HG03521 (cell line): ENCODE results near the gene SEMA4B.
A peak's percentile ranks its signal among the peaks of the same experiment; 100 is the strongest.
"Not testable (repeated sequence)": the region's sequence is repeated elsewhere in the genome, so short reads cannot be mapped to it uniquely, and the experiment has no call there.

ENCODE experiments used
- ATAC-seq: cut with Tn5 transposase; IDR thresholded peaks from one replicate; pipeline ENCODE4 v1.9.1; 2021; ENCODE audit warnings: mild to moderate bottlenecking, moderate library complexity; ENCODE audit not compliant: unreplicated experiment

The SEMA4B gene

DNA sequence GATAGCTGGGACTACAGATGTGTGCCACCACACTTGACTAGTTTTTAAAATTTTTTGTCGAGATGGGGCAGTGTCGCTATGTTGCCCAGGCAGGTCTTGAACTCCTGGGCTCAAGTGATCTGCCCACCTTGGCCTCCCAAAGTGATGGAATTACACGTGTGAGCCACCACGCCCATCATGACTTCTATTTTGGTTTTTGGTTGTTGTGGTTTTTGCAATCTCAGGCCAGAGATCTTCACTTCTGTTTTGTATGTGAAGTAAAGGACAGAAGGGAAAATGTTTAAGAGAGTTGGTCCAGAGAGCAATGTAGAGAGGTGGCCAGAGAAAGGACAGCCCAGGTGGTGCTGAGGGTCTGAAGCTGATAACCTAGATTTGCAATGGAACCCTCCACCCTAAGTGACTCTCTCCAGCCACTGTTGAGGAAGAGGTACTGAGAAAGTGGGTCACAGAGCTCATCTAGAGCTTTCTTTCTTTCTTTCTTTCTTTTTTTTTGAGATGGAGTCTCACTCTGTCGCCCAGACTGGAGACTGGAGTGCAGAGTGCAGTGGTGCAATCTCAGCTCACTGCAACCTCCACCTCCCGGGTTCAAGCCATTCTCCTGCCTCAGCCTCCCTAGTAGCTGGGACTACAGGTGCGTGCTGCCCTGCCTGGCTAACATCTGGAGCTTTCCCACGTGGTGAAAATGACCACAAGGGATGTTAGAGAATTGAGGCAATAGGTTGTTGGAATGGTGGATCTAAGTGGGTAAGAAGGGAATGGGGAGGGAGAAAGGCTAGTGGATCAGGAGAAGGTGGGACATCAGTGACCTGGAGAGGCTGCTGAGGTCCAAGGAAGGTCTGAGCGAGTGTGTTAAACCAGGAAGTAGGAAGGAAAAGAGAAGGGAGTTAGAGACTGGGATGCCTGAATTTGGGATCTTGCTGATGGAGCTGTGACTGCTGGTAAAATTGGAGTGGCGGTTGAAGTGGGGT lies 22.4 kb upstream of the SEMA4B start:
- no peak for ATAC-seq

DNA sequence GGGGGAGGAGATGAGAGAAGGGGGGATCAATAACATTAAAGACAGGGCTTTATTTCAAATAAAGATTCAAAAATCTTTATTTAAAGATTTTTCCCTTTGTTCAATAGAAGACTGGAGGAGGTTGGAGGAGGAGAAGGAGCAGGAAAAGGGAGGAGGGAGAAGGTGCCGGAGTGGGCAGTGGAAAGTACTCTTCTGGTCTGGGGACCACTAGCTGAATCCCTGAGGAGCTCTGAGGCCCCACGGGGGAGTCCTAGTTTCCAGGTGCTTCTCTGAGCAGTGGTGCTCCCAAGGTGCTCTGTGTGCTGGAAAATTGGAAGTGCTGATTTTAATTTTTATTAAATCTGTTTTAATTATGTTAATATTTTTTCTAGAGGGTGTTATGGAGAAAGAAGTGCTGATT lies 19.4 kb upstream of the SEMA4B start:
- ATAC-seq: no peak

DNA sequence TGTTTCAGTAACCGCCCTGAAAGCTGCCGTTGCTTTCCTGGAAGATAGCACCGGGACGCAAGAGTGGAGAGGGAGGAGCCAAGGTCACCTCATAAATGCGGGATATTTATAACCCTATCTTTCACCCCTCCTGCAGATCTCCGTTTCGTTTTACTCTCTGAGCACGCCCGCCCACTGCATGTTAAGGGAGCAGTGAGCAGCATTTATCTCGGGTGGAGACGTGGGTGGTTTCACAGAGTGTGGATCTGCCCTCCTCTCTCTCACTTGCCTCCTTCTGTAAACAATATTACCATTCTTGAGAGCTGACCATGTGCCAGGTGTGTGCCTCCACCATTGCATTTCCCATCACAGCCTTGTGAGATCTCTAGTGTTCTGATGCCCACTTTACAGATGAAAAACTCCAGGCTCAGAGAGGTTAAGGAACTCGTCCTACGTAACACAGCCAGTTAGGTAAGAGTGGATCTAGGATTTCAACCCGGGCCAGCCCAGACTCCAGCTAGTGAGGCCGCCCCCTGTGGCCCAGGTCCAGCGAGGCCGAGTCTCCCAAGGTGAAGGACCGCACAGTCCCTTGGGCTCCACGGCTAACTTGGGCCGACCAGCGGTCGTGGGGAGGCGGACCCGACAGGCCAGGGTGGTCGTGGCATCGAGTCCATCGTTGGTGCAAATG lies 16.9 kb upstream of the SEMA4B start:
- ATAC-seq: peak; percentile 34

DNA sequence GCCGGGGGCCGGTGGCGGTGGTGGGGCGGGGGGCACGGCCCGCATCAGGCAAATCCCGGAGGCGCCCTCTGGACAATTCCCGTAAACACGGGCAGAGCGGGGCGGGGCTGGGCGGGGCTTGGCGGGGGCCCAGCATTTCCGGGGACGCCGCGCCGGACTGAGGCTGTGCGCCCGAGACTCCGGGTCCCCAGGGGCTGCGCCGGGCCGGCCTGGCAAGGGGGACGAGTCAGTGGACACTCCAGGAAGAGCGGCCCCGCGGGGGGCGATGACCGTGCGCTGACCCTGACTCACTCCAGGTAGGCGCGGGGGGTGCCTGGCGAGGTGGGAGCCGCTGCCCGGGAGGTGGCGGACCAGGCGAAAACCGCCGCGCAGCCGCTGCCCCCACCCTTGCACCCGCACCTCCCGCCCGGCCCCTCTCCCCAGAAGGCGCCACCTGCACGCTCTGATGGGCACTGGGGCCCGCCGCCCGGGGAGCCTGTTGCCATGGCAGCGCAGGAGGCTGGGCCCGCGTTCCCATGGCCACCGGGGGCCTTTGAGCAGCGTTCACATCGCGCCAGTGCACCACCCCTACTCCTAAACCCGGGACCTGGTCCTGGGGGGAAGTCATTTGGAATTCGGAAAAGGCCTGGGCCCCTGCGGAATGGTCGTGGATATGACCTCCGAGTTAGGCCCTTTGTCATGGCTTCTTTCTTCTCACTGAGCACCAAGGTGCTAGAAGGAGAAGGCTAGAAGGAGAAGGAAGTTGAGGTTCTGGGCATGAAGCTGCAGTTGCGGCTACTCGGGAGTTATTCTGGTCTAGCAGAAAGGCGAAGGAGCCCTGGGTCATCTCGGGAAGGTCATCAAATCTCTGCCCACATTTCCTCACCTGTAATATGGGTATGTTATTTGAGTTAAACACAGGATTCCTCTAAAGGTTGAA lies 16.1 kb upstream of the SEMA4B start:
- peak; percentile 59 for ATAC-seq

DNA sequence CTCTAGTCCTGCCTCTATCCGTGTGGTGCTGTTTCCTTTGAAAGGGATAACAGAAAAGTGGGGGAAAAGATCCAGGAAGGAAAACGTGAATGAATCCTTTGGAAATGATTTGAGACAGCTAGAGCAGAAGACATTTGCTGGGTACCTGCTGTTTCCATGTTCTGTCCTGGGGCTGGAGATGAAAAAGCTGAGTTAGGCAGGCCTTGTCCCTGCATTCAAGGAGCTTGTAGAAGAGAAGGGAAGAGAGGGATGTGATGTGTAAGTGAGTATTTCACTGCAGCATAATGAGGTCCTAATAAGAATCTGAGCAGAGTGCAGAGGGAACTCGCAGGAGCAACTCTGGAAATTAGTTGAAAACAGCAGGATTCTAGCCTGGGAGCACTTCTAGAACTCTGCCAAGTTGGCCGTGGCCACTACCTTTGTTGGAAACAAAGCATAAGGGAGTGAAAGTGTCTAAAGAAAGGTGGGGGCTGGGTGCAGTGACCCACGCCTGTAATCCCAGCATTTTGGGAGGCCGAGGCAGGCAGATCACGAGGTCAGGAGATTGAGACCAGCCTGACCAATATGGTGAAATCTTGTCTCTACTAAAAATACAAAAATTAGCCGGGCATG lies 13.8 kb upstream of the SEMA4B start:
- ATAC-seq: no peak

DNA sequence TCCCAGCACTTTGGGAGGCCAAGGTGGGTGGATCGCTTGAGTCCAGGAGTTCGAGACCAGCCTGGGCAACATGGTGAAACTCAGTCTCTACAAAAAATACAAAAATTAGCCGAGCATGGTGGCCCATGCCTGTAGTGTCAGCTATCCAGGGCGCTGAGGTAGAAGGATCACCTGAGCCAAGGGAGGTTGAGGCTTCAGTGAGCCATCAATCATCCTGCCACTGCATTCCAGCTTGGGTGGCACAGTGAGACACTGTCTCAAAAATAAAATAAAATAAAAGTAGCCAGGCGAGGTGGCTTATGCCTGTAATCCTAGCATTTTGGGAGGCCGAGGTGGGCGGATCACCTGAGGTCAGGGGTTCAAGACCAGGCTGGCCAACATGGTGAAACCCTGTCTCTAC lies 13.1 kb upstream of the SEMA4B start:
- ATAC-seq: not testable (repeated sequence)

DNA sequence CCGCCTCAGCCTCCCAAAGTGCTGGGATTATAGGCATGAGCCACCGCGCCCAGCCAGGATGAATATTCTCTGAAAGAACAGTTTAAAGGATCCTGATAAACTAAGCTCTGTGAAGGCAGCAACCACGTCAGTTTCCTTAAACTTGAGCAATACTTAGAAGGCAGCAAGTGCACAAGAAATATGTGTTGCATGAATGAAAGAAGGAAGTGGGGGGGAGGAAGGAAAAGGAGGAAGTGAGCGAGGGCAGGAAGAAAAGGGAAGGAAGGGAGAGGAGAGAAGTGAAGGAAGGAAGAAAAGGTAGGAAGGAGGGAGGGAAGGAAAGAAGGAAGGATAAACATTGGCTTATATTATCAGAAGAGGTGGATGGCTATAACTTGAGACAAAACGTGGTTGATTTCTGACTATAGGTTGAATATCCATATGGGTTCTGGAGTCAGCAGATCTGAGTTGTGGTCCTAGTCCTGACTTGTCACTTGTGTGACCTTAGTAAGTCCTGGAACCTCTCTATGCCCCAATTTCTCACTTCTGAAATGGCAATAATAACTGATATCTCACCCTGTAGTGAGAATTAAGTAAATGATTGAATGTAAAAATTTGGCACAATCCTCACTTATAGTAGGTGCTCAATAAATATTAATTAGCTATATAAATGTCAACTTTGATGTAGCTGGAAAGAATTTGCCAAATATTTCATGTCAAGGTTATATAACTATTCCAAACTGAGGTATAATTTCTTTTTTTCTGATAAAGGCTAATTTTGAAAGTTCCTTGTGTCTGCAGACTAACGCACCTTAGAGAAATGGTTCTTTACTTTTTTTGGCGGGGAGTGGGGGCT lies 12.0 kb upstream of the SEMA4B start:
- ATAC-seq: no peak

DNA sequence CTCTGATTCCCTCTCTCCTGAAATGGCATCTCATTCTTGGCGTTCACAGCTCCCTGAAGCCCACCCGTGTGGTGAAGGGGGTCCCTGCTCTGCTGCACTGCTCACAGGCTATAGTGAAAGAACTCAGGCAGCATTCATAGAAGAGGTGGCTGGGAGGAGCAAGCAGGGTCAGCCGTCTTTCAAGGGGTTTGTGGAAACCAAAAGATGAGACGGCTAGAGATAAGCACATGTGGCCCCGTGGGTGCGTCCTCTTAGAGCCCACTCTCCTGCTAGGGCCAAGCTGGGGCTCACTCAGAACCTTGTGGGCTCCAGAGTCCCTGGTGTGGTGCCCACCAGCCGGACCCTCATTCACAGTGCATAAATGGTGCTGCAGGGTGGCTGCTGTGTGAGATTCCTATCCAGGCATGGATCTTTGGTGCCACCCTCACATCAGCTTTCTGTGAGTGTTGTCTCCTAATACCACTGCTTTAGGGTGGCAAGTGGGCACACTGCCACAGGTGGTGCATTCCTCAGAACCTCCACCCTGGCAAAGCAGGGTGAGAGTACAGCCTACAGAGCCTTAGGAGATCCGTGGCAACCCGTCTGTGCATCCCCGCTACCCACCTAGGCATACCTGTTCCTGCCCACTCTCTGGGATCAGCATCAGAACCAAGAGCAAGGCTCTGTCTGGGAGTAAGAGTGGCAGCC lies 11.2 kb upstream of the SEMA4B start:
- no peak for ATAC-seq

DNA sequence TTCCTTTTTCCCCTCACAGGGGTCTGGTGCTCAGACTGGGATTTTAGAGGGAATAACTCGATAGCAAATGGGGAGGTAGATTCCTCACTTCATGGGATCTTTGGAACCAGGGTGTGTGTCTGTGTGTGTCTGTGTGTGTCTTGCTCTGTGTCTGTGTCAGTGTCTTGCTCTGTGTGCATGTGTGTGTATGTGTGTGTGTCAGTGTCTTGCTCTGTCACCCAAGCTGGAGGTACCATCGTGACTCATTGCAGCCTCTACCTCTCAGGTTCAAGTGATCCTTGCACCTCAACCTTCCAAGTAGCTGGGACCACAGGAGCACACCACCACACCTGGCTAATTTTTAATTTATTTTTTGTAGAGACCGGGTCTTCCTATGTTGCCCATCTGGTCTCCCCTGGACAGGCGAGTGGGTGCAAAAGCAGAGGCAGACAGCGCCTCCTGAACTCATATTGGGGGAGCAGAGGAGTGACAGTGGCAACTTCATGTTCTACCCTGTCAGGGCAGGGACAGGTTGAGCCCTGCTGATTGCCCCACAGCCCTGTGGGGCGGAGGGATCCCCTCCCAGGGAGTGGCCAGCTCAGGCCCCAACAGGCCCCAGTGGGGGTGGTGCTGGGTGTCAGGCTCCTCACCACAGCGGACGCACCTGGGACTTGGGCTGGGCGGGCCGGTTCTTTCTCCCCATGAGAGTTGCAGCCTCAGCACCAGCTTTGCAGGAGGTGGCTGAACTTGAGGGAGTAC lies 10.4 kb upstream of the SEMA4B start:
- peak; percentile 44 for ATAC-seq

DNA sequence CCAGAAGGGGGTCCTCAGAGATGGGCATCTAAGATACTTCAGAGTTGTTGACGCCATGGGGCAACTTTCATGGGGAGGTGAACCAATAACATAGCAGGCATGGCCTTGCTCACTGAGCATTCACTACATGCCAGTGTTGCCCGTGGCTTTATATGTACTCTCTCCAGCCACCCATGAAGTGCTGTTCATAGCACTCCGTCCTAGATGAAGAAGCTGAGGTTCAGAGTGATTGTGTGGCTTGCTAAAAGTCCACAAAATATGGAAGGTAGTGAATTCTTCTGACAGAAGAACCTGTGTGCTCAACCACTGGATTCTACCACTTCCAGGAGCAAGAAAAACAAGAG lies 9.8 kb upstream of the SEMA4B start:
- peak; percentile 11 for ATAC-seq

DNA sequence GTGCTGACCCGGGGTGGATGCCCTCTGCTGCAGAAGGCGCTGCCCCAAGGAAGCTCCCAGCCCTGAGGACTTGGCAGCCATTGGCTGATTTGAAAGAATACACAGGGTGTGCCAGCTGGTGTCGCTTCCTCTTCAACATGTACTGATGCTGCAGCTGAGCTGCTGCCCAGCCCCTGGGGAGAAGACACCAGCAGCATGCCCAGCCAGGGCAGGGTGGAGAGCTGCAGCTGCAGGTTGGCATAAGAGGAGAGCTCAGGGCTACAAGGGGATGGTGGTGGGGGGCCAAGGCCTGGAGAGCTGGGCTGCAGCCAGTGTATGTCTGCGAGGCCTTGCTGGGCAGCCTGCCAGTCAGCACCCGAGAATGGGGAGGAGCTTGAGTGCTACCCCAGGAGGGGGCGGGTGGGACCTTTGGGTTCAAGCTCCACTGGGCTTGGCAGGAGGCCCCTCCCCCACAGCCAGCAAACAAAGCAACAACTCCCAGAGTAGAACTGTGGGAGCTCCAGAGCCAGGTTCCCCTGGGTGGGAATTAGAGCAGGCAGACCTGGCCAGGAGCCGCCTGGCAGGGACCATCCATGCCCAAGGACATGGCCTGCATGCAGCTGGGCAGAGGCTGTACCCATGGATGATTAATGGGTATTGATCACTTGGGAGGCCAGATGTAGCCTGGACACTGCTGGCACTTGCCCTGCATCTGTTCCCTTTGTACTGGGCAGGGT lies 9.2 kb upstream of the SEMA4B start:
- peak; percentile 42 for ATAC-seq

DNA sequence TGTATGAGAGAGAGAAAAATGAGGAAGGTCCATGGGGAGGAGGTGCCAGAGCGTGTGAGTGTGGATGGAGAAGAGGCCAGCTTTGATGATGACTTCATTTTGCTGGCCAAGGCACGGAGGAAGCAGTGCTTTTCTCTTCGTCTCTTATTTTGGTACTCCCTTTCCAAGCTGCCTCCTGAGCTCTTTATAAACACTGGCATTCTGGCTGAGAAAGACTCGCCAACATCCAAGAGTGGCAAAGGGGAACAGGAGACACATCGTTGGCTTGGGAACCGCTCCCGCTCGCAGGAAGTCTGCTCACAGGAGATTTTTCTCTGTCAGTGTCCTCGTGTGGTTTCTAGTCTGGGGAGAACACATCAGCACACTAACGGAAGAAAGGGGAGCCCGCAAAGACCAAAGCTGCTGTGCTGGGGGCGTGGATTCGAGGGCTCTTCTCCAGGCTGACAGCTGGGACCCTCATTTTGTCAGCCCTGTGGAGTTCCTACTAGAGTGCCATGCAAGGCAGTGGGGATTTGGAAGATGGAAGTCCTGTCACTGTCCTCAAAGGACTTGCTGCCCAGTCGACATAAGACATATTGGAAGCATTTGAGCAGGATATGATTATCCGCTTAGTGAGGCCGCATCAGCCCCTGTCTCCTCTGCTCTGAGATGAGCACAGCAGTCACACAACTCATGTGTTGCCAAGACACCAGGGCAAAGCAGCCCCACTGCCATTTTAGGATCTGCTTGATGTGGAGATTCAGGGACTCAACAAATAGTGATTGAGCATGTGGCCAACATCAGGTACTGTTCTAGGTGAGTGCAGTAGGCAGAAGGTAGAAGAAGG lies 8.0 kb upstream of the SEMA4B start:
- ATAC-seq: no peak

DNA sequence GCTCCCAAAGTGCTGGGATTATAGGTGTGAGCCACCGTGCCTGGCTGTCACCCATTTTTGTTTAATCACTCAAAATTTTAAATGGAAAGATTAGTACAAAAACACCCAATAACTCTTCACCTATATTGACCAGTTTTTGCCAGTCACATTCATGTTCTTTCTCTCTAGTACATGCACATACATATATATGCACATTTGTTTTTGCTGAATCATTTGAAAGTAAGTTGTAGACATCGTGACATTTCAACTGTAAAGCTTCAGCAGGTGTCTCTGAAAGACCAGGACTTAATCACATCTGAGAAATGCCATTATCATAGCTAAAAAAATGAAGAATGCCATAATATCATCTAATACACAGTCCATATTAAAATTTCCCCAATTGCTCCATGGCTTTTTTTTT lies 6.5 kb upstream of the SEMA4B start:
- no peak for ATAC-seq

DNA sequence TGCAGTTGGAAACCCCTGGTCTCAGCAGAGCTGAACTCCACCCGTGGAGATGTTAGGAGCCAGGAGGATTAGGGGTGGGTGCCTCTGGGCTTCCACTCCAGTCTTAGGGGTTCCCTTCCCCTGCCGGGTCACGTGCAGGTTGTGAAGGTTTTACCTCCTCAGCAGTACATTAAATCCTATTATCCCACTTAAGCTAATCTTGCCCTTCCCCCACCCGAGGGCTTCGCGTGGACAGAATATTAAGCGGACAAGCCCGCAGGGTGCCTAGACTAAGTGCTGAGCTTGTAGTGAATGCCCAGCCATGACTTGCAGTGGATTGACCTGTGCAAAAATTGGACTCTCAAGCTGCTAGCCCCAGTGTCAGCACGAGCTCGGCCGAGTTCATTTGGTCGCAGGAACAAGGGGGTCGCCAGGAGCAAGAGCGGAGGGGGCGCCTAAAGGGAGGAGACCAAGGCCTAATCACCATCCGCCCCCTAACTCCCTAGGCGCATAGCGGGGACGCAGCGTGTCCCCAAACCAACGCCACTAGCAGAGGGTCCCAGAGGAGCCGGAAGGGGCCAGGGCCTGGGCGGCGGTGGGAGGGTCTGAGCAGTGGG lies 498 bp upstream of the SEMA4B start:
- ATAC-seq: no peak

DNA sequence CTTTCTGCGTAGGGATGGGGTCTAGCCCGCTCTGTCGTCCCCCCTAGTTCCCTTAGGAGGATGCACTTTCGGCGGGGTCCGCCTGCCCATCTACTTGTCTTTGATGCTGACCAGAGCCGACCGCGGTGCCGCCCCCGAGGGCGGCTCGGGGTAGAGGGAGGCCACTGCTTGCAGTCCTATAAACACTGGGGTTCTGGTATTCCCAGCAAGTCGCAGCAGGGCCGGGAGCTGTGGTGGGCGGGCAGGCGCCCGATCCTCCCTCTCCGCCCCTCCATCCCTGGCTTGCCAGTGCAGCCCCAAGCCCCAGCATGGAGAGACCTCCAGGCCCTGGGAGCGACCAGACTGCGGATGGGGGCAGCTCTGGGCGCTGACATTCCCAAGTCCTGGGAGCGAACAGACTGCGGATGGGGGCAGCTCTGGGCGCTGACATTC lies 830 bp downstream of the SEMA4B start:
- ATAC-seq: no peak

DNA sequence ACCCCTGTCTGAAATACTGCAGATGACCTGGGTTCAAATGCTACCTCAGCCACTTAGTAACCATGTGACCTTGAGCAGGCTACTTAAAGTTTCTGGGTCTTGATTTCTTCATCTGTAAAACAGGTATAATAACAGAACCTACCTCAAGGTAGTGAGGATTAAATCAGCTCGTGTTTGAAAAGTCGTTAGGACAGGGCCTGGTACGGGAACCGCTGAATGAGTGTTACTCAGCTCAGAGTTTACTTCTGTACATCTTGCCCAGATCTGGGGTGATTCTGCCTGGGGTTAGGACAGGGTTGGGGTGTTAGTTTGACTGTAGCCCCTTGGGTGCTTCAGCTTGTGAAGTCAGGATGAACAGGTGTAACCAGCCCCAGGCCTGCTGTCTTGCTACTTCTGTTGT lies 1.8 kb downstream of the SEMA4B start:
- ATAC-seq: no peak

DNA sequence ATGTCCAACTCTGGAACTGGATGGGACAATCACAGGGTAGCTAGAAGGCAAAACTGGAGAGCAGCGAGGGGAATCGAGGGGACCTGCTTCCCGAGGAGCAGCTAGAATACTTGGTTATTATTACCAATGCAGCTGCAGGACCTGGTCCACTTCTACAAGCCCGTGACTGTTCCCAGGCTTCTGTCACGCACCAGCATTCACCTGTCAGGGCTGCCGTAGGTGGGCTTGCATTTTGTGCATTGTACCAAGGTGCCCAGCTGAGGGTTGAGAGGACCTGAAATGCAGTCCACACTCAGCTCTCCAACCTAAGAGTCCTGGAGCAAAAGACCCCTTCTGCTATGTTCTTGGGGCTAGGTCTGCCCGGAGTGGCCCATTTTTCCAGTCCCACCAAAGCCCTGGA lies 2.3 kb downstream of the SEMA4B start:
- ATAC-seq: no peak
